ENCODE results near the gene SENP1.
"Not testable (repeated sequence)": the region's sequence is repeated elsewhere in the genome, so short reads cannot be mapped to it uniquely, and the experiment has no call there.

SENP1 gene

DNA sequence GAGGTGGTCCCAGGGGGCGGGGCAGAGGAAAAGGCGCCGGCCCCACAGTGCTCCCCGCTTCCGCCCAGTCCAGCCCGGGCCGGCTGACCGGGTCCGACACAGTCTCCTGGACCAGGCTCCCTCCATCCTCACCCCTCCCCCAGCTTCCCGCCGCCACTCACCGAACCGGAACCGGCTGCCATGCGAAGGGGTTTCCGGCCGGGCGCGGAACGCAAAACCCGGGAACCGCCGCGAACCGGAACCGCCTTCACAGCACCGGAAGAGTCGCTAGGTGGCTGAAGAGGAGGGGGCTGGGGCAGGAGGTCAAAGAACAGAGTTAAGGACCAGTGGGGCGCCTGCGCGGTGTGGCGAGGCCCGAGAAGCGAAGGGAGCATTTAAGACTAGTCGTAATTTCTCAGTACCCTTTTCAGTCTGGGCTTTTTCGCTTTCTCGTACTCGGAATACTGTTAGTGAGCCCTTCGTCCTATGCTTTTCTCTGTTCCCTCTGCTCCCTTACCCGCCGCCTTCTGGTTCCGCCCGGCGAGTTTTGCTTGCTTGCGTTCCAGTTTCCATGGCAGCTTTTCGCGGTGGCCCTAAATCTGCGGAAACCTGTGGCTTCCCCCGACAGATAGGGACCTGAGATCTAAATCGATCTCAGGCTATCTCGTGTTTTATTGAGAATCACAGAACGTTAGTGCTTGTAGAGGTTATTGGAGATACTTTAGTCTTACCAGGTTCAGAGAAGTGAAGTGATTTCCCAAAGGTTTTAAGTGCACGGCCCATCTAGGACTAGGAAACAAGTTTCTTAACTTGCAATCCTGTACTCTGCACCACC, at the start of gene SENP1:
TSS of gene SENP1 (minus strand) at position 213 of the 814 bp plus-strand sequence. CDS start 4,607 bp downstream, outside the sequence.
- peak; percentile 83 for DNase-seq

DNA sequence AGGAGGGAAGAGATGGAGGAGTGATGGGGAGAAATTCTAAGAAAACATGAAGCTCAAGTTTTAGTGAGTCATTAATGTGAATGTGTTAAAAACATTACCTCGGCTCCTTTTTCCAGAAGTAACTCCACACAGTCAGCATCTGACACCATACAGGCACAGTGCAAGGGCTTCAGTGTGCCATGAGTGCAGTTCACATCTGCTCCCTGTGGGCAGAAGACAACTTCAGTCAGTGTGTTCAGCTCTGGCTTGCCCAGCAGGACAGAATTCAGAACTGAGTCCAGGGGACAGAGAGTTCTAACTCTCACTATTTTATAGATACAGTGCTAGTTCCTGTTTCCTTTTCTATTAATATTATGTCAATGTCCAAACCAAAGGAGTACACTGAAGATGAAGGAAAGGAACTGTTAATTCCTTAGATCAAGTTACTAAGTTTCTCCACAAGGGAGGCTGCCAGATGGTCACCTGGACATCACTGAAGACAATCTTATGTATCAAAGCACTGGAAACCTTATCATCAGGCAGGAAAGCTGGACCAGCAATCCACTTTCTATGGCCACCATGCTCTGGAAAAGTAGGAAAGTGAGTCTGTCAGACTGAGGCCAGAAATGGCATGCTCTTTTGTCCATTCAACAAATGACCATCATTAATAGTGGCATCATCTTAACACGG, 45.4 kb upstream of the SENP1 start:
- DNase-seq, result no peak

DNA sequence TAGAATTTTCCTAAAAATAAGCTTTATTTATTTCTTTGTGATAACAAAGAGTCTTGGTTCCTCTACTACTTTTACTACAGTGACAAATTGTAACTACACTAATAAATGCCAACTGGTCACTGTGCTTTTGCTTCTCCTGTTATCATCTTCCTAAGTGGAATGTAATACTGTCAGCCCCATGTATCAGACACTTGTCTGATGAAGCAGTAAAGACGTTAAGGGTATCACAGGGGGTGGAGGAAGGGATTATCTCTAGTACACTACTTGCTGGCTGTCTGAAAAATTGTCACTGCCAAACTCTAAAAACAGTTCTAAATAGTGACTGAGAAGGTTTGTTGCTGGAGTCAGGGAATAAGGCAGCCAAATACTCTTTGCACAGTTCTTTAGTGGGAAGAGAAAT, 40.1 kb upstream of the SENP1 start:
- no peak for DNase-seq

DNA sequence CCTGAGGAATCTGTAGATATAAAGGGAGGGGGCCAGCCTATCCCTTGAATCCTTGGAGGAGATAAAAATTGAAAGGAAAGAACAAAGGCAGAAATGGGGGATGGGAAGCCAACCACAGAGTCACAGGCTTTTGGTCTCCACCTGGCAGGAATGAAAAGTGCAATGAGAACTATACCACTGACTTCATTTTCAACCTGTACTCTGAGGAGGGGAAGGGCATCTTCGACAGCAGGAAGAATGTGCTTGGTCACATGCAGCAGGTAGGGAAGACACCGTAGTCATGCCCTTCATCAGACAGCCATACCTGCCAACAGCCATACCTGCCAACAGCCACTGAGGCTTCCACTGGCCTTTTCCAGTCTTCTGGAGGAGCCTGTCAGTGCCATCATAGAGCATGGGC, 38.0 kb upstream of the SENP1 start:
- DNase-seq, result no peak

DNA sequence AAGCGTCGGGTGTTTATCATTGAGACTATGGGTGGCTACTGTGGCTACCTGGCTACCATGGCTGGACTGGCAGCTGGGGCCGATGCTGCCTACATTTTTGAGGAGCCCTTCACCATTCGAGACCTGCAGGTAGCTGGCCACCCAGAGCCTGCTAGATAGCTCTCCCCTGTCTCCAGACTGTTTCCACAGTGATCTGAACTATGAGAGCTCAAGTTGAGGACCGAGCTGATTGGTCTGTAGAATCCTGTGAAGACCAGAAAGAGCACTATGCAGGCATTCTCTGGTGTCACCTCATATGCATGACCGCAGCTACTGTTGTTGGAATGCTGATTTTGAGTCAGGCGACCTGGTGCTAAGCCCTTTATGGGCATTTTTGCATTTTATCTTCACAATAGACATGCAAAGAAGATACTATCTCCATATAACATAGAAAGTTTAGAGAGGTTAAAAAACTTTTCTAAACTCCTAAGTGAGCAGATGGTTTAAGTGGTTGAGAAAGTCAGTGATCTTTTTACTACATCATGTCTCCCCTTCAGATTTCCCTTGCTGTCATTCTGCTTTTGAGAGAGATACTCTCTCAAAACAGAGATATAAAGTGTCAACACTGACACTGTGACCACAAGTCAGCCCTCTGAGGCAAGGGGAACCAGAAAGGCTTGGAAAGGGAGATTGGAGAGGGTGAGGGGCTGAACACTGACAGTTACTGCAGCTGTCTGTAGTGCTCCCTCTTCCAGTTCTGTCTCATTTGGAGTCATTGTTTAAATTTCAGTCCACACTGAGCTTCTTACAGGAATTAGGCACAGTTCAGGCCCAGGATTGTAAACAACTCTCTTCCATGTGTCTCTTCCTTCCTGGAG, 37.2 kb upstream of the SENP1 start:
- DNase-seq, result no peak

DNA sequence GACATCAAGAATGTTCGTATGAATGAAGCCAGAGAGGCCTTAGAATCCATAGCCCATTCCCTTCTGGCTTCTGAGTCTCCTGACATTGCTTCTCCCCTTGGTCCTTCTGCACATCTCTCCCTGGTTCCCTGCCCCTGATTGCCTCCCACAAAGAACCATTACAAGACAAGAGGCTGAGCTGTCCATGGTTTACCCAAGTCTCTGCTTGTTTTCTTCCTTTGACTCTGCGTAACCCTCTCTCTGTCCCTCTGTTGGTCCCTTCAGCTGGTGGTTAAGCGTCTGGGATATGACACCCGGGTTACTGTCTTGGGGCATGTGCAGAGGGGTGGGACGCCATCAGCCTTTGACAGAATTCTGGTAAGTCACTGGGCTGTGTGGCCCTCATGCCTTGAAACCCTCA, 29.1 kb upstream of the SENP1 start:
- no peak for DNase-seq

DNA sequence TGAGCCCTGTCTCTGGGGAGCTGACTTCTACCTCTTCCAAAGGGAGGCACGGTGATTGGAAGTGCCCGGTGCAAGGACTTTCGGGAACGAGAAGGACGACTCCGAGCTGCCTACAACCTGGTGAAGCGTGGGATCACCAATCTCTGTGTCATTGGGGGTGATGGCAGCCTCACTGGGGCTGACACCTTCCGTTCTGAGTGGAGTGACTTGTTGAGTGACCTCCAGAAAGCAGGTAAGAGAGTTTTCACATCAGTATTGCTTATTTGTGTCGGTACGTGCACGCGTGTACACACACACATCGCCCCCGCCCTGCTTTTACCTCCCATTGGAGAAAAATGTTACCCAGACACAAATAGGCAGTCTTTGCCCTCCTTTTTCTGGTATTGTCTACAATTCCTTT, 26.9 kb upstream of the SENP1 start:
- DNase-seq, result no peak

DNA sequence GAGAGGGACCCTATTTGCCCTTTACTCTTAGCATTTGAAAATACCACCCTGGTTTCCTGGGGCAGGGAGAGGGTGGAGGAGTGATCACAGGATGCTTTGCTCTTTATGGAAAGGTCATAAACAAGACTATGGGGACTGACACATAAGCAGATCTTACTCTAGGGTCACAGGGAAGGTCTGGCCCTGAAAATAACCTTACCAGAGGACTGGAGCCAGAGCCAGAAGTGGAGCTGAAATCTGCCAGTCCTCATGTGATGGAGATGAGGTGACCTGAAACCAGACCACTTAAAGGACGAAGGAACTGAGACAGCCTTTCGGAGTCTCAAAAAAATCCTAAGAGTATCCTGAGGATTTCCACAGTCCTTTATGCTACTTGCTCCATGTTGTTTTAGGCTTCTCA, 25.6 kb upstream of the SENP1 start:
- no peak for DNase-seq

DNA sequence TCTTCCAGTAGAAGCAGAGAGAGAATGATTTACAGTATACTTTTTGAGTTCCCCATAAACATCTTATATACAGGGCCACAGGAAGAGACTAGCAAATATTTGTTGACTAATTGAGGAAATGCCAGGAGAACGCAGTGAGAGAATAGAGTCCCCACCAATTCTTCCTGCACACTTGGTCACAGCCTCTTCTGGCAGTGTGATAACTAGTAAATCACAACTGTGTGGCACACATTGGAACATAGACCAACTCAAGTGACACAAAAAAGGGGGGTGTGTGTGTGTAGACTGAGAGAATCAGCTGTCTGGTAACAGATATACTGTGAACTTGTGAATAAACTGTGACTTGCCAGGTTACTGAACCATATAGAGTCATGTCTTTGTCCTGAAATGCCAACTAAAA, 23.5 kb upstream of the SENP1 start:
- DNase-seq, result no peak

DNA sequence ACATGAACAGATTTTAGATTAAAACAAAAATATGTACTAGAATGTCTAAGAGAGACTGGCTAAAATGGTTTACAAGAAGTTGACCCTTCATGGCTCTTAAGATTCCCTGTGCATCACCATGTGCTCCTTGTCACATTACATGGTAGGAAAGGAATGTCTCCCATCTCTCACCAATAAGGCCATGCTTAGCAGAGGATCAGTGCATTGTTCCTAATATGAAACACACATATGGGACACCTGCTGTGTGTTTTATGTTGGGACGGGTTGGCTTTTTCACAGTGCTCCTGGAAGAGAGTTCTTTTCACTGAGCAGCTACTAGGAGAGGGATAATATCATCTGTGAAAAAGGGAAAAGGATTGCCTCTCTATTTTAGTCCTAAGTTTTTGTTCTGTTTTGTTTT, 22.9 kb upstream of the SENP1 start:
- DNase-seq, result no peak

DNA sequence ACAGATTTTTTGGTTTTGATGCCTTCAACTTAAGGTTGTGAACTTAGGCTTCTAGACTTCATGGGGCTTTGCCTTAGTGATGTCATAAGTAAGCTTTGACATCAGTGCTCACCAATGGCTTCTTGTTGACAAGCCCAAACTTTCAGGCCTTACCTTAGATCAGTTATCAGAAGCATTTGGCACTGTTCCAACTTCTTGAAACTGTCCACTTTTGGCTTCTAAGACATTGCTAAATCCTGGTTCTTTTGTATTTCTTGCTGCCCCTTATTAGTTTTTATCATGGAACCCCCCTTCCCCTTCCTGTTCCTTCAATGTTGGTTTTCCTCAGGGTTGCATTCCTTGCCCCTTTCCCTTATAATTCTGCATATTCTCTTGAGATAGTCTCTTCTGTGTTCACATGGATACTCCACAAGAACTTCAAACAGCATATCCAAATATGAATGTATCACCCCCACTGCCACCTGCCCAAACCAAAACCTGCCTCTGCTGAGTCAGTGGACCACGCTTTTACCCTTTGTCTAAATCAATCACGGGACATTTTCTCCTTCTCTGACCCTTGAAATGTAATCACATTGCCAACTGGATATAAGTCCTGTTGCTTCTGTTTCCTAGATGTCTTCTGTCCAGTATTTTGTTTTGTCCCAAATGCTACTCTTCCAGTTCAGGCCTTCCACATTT, 21.2 kb upstream of the SENP1 start:
- DNase-seq, result no peak

DNA sequence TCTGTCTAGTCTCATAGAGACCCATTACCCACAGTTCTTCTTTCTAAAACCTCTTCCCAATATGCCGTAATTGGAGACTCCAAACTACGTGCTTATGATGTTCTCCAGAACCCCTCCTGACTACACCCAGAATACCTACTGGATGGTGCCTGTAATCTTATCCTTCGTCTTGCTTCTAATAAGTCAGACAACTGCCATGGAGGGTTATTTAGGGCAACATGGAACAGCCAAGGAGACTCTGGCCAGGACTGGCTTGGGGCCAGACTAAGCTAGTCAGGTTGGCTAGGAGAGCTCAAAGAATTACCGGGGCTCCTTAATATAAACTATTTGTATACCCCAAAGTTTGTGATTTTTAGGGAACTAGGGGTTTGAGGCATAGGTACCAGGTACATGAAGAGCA, 20.1 kb upstream of the SENP1 start:
- no peak for DNase-seq

DNA sequence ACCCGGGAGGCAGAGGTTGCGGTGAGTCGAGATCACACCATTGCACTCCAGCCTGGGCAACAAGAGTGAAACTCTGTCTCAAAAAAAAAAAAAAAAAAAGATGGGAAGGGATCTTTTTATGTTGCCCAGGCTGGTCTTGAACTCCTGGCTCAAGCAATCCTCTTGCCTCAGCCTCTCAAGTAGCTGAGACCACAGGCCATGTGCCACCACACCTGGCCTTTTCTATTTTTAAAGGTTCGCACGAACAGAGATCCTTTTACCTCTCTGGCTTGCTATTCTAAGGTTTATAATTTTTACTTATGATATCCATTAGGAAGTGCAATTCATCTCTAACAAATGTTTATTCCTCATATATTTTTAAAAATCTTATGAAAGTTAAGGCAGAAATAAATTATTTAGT, 19.7 kb upstream of the SENP1 start:
- not testable (repeated sequence) for DNase-seq

DNA sequence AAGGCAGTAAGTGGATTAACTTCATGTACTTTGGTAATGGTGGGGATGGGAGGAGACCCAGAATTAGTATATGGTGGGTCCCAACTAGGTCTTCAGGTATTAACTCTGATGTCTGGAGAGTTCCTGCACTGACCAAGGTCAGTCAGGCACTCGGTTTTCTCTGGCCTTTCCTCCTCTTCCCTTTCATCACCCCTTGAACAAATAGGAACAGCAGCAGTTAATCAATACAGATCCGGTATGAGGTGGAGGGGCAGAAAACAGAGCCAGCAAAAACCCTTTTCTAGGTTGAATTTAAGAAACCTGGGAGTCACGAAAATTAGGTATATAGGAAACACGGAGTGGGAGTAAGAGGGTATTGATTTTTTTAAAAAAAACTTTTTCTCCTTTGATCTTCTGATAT, 17.3 kb upstream of the SENP1 start:
- no peak for DNase-seq

DNA sequence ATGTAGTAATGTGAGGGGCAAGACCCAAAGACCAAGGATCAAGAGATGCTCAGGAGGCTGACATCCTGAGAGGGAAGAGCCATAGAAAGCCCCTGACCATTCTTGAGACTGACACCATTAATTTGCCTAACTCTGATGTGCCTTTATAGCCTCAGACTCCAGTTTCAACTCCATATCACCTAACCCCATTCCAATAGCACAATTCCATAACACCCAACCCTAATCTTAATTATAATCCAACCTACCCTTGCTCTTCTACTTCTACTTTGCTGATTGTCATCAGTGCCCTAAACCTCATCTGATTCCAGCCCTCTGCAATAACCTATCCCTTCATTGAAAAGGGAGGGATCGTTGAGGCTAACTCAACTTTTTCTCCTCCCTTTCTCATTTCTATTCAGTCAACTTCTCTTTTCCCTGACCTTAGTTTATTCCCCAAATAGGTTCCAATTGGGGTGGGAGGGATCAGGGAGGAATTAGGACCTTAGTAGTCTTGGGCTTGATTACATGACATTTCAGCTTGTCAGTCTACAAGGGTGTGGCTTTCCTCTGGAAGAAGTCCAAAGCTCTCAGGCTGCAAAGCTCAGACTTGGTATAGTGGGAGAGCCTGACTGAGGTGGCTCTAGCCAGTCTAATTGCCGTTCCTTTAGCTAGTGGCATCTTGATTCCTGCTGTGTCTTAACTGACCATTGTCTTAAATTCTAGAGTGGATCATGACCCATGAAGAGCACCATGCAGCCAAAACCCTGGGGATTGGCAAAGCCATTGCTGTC, 16.4 kb upstream of the SENP1 start:
- DNase-seq, result no peak

DNA sequence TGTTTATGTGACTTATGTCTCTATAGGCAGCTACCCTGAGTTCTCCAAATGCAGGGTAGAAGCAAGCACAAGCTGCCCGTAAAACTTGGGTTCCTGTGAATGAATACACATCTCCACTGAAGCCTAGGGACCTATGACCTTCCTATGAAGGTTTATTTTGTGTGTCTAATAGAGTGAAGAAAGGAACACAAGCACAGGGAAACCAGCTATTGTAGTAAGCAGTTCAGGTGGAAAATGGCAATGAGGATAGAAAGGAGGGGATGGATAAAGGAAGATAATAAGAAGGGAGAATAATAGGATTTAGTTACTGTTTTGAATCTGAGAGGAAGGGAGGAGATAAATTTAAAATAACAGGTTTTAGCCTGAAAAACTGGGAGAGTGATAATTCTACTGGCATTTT, 15.6 kb upstream of the SENP1 start:
- no peak for DNase-seq

DNA sequence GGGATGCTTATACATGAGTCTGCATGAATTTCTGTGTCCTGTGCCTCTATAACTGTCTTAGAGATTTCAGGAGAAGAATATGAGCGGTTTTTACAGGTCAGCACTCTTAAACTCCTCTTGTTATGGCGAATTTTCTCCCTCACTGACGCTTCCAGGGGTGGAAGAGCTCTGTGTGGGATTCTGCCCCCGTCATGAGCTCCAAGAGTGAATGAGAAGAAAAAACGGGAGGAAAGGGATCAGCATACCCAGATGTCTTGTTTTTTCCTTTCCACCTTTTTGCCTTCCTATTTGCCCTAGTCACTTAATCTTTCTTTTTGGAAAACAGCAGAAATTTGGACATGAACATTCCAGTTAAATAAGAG, 13.9 kb upstream of the SENP1 start:
- DNase-seq, result peak; percentile 4

DNA sequence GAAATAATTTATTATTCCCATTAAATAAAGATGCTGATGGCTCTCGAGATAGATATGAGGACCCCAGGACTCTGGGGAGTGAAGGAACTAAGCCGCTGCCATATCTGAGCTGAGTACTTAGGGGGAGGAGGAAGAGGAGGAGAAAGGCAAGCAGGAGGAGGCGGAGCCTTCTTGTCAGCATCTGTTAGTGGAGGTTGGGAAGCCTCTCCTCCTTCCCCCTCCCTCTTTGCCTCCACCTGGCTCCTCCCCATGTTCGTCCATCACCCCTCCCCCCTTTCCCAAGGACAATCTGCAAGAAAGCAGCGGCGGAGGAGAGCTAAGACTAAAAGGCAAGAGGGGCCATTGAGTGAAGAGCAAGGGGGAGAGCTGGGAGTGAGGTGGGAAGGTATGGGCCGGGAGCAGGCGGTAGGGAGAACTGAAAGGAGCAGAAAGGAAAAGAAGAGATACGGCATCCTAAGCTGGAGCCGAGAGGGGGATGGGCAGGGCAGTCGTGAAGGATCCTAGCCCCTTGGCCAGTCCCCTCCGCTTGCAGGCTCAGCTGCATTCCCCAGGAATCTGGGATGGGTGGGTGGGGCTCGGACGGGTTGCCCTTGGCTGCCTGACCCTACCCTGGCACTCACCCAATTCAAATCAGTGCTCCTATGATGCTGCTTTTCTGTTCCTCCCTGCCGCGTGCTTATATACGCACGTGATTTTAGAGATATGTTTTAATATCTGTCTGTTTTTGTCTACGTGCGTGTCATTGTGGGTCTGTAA, 13.4 kb upstream of the SENP1 start, which contains the start of gene PFKM:
TSS of gene PFKM (plus strand) at position 287 of the 756 bp plus-strand sequence. CDS start 3,411 bp downstream, outside the sequence.
- peak; percentile 92 for DNase-seq

DNA sequence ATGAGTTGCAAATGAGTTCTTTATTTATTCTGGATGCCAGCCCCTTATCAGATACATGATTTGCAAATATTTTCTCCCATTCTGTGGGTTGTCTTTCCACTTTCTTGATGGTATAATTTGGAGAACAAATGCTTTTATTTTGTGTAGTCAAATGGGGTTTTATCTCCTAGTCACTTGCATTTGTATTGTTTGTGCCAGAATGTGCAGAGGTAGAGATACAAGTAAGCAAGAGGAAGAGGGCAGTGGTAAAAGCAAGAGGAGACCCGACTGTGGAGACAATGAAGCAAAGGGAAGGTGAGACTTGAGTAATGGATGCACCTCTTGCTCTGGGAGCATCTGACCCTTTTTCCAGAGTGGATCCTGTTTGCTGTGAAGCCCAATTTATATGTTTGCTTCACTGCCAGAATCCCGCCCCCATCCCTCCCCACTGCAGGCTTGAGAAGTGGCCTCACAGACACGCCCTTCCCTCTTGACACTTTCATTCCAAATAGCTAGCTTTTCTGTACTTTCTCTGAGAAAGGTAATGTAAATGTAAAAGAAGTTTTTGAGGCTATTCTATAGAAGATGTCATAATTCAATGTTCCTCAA, 12.5 kb upstream of the SENP1 start:
- no peak for DNase-seq

DNA sequence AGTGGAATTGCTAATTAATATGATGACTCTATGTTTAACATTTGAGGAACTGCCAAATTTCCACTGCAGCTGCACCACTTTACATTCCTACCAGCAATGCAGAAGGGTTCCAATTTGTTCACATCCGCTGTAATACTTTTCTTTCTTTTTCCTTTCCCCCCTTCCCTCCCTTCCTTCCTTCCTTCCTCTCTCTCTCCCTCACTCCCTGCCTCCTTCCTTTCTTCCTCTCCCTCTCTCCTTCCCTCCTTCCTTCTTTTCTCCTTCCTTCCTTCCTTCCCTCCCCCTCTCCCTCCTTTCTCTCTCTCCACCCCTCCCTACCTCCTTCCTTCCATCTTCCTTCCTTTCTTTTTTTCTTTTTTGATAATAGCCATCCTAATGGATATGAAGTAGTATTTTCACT, 10.1 kb upstream of the SENP1 start:
- DNase-seq, result no peak

DNA sequence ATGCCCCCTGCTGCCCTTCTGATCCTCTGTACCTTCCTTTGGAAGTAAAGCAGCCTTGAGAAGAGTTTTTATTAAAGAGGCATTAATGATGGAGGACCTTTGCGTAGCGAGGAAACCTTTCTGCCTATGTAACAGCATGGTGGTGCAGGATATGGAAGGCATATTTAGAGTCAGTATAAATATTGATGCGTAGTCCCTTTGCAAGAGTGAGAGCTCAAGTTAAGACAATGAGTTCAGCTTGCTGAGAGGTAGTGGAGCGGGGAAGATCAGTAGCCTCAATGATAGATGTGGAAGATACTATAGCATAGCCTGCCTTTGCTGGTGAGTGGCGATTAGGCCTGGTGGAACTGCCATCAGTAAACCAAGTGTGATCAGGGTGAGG, 5.4 kb upstream of the SENP1 start:
- DNase-seq, result not testable (repeated sequence)
